Spleen (tissue), 11 donors: ENCODE data around the gene MED13. TPM values are rescaled to one million over a fixed set of nuclear protein-coding genes. Genes with fewer than 3 reads are reported as not detected.
"Not testable (repeated sequence)": the region's sequence is repeated elsewhere in the genome, so short reads cannot be mapped to it uniquely, and the experiment has no call there.

Experiments
- DNase-seq: peaks from one replicate; pipeline ENCODE4 v3.0.0-alpha.2; 2020
- H3K27ac ChIP-seq, 8 donors: fragments of 200-600 bp; sonication (generic) in 7 of 8; 1 replicate in 4 of 8; 2 replicates in 4 of 8; pipeline versions ENCODE4 v1.5.0 to v1.8.0; 2016 to 2021; ENCODE audit warnings: inconsistent platforms in 4 of 8, mild to moderate bottlenecking in 4 of 8, moderate library complexity in 1 of 8
- H3K27me3 ChIP-seq, 7 donors: fragments of 200-600 bp; sonication (generic) in 6 of 7; replicated peaks in 1 of 7; 1 replicate in 4 of 7; 2 replicates in 3 of 7; pipeline versions ENCODE4 v1.5.0 to v1.8.0; 2016 to 2021; ENCODE audit warnings: inconsistent platforms in 3 of 7, mild to moderate bottlenecking in 1 of 7
- H3K36me3 ChIP-seq, 6 donors: fragments of 200-600 bp; sonication (generic) in 5 of 6; 1 replicate in 4 of 6; 2 replicates in 2 of 6; pipeline versions ENCODE4 v1.5.0 to v1.8.0; 2016 to 2021; ENCODE audit warnings: inconsistent platforms in 2 of 6
- H3K4me1 ChIP-seq, 6 donors: fragments of 200-600 bp; sonication (generic) in 5 of 6; 1 replicate in 3 of 6; 2 replicates in 3 of 6; pipeline versions ENCODE4 v1.5.0 to v1.8.0; 2016 to 2021; ENCODE audit warnings: inconsistent platforms in 3 of 6
- H3K4me3 ChIP-seq, 8 donors: fragments of 200-600 bp; sonication (generic) in 7 of 8; 1 replicate in 4 of 8; 2 replicates in 4 of 8; pipeline versions ENCODE4 v1.5.0 to v1.8.0; 2016 to 2021; ENCODE audit warnings: inconsistent platforms in 4 of 8, mild to moderate bottlenecking in 4 of 8, moderate library complexity in 2 of 8
- H3K9me3 ChIP-seq, 8 donors: fragments of 200-600 bp; sonication (generic) in 7 of 8; 1 replicate in 4 of 8; 2 replicates in 4 of 8; pipeline versions ENCODE4 v1.5.0 to v1.8.0; 2016 to 2021; ENCODE audit warnings: inconsistent platforms in 4 of 8
- CTCF ChIP-seq, 11 experiments: fragments of 200-600 bp in 7 of 11; fragments of 450-650 bp in 4 of 11; sonication (generic) in 4 of 11; IDR thresholded peaks in 8 of 11; conservative IDR thresholded peaks in 3 of 11; 1 replicate in 7 of 11; 2 replicates in 4 of 11; pipeline versions ENCODE4 v1.4.0 to v1.8.0; 2016 to 2021; ENCODE audit warnings: antibody characterized with exemption in 11 of 11, inconsistent platforms in 4 of 11, mild to moderate bottlenecking in 1 of 11
- POLR2A ChIP-seq, 3 donors: fragments of 450-650 bp; IDR thresholded peaks; one replicate each; pipeline ENCODE4 v1.5.1; 2017; ENCODE audit warnings: antibody characterized with exemption in 3 of 3, mild to moderate bottlenecking in 1 of 3
- POLR2AphosphoS5 ChIP-seq, 3 donors: sonication (generic); formaldehyde crosslinking; IDR thresholded peaks; one replicate each; pipeline ENCODE4 v1.5.1; 2017; ENCODE audit warnings: antibody characterized with exemption in 3 of 3
- WGBS, 5 donors: extraction: QIAGEN DNeasy Blood & Tissue Kit in 3 of 5; methylation state at CpG; one replicate each; pipeline versions ENCODE4 v1.1.5 to v1.1.7; 2013 to 2018; 5-methylcytosine and 5-hydroxymethylcytosine counted together
- intact Hi-C: fragments of 100-400 bp; cut with DNase I; formaldehyde crosslinking; loops from one replicate; pipeline ENCODE4 v1.15.0; 2023; ENCODE audit warnings: low total_unique reads
- polyA plus RNA-seq, 3 donors: library from polyadenylated mRNA; stranded (reverse); fragments of 200-250 nt; gene quantifications; one replicate each; pipeline ENCODE4 v1.2.1, GENCODE V29; 2013
- total RNA-seq, 7 donors: library from RNA; depleted of rRNA in 3 of 7; stranded (reverse); fragments of >200 nt in 3 of 7; fragmentation: NEBNext Ultra II Directional in 4 of 7; extraction: Animal tissue kit (Norgen Biotek cat#: 25700) in 4 of 7; gene quantifications; one replicate each; pipeline versions ENCODE4 v1.1.0 to v1.2.1, GENCODE V29; 2016 to 2021
- donor health status: healthy with polysubstance abuse.
- donor health status: DM: no; HTN: no; CAD: no; lungs with moderate emphysema.
- donor health status: DM: no; HTN: no; CAD: no.
- donor health status: Bipolar disorder and iron deficiency.
- donor health status: healthy.
- donor health status: DM: no; HTN: no; CAD: no.
- donor health status: DM: yes; HTN: yes; CAD: no.

MED13 gene
- total and polyA plus RNA-seq, 10 donors = 4.0 to 104 (median 79.8) TPM

GRCh38 chr17:62001105-62001504 is 64.0 kb downstream of the MED13 start:
- no peak for DNase-seq
- Histone ChIP-seq H3K27ac (no peak overlapping the region), H3K9me3 (no peaks in the 10 kb centered on the region), H3K4me1 (peaks cover 0 to 66% (median 9%) of the 10 kb centered on the region in 6 donors), H3K36me3 (peaks cover 0 to 64% (median 14%) of the 10 kb centered on the region in 6 donors), H3K4me3 (no peak overlapping the region), H3K27me3 (no peaks in the 10 kb centered on the region)
- 88 to 94% (median 92%) methylated on average over 2 of the region's 2 CpGs for WGBS, 5 donors
- intact Hi-C loops = loop anchor here (10.0 kb wide), 1 partner anchor 46 kb away; no protein-coding TSS in a partner anchor
- TF ChIP-seq CTCF (IDR thresholded peaks at IDR 0.05 in 8 of 11, conservative IDR thresholded peaks at IDR 0.05 in 3 of 11) (no peak), POLR2A (IDR thresholded peaks at IDR 0.05) (no peak), POLR2AphosphoS5 (IDR thresholded peaks at IDR 0.05) (no peak)

- DNase-seq = no peak
- no peak overlapping the region for H3K27ac ChIP-seq
- WGBS, 5 donors = 93 to 98% (median 97%) methylated on average over 3 of the region's 3 CpGs
- H3K36me3 ChIP-seq = peaks cover 0 to 60% (median 11%) of the 10 kb centered on the region in 6 donors
- peaks cover 0 to 57% (median 9%) of the 10 kb centered on the region in 6 donors for H3K4me1 ChIP-seq
- H3K27me3 ChIP-seq = no peaks in the 10 kb centered on the region
- TF ChIP-seq POLR2A (IDR thresholded peaks at IDR 0.05) = no peak
- no peak for TF ChIP-seq POLR2AphosphoS5 (IDR thresholded peaks at IDR 0.05)
- no peak for TF ChIP-seq CTCF (IDR thresholded peaks at IDR 0.05 in 8 of 11, conservative IDR thresholded peaks at IDR 0.05 in 3 of 11)
- H3K9me3 ChIP-seq = no peaks in the 10 kb centered on the region
- no peak overlapping the region for H3K4me3 ChIP-seq
- intact Hi-C loops = loop anchor here (10.0 kb wide), 1 partner anchor 45 kb away; no protein-coding TSS in a partner anchor
Observed at GRCh38 chr17:62000186-62000585, 64.9 kb downstream of the MED13 start.

- H3K27me3 ChIP-seq, H3K4me3 ChIP-seq, H3K9me3 ChIP-seq, DNase-seq, H3K27ac ChIP-seq, intact Hi-C loops: not testable (repeated sequence)
- 69 to 94% (median 89%) methylated on average over 4 of the region's 4 CpGs for WGBS, 5 donors
- Histone ChIP-seq H3K36me3 (peaks cover 5 to 60% (median 21%) of the 10 kb centered on the region in 6 donors), H3K4me1 (peaks cover 0 to 50% (median 9%) of the 10 kb centered on the region in 6 donors)
Observed at GRCh38 chr17:61998534-61998933, 66.5 kb downstream of the MED13 start.

GRCh38 chr17:61997664-61998063 is 67.4 kb downstream of the MED13 start:
- Histone ChIP-seq H3K27ac (no peak overlapping the region), H3K9me3 (no peaks in the 10 kb centered on the region), H3K4me3 (no peak overlapping the region), H3K4me1 (peaks cover 0 to 50% (median 9%) of the 10 kb centered on the region in 6 donors), H3K36me3 (peaks cover 5 to 60% (median 23%) of the 10 kb centered on the region in 6 donors), H3K27me3 (no peaks in the 10 kb centered on the region)
- no peak for DNase-seq
- TF ChIP-seq POLR2A (IDR thresholded peaks at IDR 0.05) (no peak), CTCF (IDR thresholded peaks at IDR 0.05 in 8 of 11, conservative IDR thresholded peaks at IDR 0.05 in 3 of 11) (no peak), POLR2AphosphoS5 (IDR thresholded peaks at IDR 0.05) (no peak)
- intact Hi-C loops = no loop called here
- WGBS, 5 donors = 44 to 89% (median 83%) methylated on average over 2 of the region's 2 CpGs
